Activated T-cell treated with anti-CD3 and anti-CD28 coated beads, Interleukin-2, amount 50 U/mL, for 48 hours (primary cell): ENCODE results near the gene TPD52L1.
A peak's percentile ranks its signal among the peaks of the same experiment; 100 is the strongest.

Source experiments
- DNase-seq, 2 experiments: peaks; one replicate each; pipeline ENCODE4 v3.0.0-alpha.2; 2020

Gene TPD52L1

DNA sequence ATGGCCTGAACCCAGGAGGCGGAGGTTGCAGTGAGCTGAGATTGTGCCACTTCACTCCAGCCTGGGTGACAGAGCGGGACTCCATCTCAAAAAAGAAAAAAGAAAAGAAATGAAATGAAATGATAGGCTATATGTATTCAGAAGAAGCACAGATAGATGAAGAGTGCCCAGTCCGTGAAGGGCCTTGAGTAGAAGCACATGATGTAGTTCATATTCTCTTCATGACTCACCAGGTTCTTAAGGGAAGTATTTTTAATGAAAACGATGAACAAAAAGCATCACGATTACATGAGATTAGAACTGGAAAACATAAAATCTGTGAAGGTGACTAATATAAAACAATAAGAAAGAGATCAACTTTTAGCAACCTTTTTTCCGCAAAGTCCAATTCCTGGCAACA lies 29.8 kb downstream of the TPD52L1 start:
- no peak for DNase-seq

DNA sequence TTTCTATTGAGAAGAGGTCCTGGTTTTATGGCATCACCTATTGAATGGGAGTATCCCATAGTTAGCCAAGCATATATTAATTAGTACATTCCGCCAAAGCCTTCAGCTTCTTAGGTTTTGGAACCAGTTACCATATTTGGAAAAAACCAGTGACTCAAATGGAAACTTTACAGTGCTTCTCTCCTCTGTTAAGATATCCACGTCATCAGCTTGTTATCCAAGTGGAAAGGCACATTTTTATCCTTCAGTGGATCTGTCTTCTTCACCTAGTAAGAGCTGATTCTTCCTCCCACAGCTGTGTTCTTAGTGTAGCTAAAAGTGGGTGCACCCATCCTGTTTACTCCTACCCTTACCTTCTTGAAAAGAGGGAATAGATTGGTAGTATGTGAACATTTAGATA lies 34.5 kb downstream of the TPD52L1 start:
- no peak for DNase-seq

- no peak for DNase-seq
Observed at GRCh38 chr6:125188594-125189203, 35.1 kb downstream of the TPD52L1 start.

GRCh38 chr6:125189494-125189893 lies 35.9 kb downstream of the TPD52L1 start:
- no peak for DNase-seq

DNA sequence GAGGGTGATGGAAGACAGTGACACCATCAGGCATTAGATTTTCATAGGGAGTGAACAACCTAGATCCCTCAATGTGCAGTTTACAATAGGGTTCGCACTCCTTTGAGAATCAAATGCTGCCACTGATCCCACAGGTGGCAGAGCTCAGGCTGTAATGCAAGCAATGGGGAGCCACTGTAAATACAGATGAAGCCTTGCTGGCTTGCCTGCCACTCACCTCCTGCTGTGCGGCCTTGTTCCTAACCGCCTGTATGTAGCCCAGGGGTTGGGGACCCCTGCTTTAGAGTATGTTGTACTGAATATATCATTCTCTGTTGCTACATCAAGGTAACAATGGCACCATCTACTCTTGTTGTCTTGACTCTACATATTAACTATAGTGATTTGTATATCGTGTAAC lies 37.1 kb downstream of the TPD52L1 start:
- no peak for DNase-seq

DNA sequence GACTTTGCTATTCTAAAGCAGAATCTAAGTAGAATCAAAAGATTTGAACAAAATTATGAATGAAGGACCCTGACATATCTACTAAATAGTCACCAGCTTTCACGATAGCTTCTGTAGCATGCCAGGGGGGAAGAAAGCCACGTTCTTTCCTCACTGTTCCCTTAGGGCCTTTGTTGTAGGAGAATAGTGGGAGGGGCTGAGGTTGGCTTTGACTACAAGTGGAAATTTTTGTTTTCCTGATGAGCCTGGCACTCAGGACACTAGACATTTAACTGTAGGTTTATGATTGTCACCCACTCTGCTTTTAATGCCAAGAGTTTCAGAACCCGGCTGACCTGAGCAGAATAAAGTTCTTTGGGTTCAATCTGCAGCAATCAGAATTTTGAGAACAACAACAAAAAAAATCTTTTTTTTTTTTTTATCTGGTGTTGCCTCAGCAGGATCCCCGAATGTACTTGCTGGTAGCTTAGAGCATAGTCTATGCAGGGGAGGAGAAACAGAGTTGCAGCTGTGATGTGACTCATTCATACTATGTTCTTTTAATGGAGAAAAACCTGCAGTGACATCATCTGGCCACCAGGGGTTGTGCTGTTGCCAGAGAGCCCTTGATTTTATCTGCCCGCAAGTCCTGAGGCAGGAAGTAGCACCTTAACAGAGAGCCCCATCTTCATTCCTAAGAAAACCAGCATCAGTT lies 38.5 kb downstream of the TPD52L1 start:
- DNase-seq: peak; percentile 61 to 64

DNA sequence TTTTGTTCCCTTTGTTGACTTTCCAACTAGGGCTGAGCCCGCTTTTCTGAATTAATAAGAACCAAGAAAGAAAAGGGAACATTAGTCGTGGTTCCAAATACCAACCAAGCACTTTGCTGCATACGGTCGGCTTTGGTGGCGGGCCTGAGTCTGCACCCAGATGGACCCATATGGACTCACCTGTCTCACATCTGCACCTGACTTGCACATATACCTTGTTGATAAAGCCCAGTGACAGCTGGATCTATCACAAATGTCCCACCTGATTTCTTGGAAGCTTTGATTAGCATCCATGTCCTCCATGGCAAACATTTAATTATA lies 39.0 kb downstream of the TPD52L1 start:
- DNase-seq: no peak

- no peak for DNase-seq
Observed at GRCh38 chr6:125193208-125193607, 39.6 kb downstream of the TPD52L1 start.

DNA sequence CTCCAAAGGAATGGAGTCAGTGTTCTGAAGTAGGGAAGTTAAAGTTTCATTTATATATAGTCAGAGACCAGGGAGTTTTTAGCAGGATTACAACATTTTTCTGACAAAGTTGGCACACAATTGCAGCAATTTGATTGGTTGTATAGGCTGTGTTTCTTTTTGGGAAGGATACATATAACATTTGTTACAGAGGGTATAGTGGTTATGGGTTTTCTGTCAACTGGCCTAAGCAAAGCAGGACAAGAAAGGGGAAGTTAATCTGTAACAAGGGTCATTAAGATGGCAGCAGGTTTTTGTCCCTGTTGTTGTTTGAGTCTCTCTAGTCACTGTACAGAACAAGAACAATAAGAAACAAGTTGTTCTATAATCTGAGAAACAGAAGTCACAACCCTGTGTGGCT lies 41.4 kb downstream of the TPD52L1 start:
- DNase-seq: no peak

DNA sequence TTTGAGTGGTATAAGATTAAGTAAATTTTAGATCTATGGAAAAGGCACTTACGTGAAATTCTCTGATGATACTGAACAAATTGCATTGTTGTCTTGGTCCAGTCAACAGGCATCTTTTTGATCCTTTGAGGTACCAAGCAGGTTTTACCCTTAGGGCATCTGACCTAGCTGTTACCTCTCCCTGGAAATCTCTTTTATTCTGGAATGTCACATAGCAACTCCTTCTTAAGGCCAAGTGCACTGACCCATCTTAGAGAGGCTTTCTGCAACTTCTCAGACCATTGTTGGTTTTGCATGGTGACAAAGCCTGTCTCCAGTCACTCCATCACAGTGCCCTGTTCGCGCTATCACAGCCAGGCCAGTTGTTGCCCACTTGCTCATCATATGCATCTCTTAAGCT lies 42.0 kb downstream of the TPD52L1 start:
- DNase-seq: no peak

DNA sequence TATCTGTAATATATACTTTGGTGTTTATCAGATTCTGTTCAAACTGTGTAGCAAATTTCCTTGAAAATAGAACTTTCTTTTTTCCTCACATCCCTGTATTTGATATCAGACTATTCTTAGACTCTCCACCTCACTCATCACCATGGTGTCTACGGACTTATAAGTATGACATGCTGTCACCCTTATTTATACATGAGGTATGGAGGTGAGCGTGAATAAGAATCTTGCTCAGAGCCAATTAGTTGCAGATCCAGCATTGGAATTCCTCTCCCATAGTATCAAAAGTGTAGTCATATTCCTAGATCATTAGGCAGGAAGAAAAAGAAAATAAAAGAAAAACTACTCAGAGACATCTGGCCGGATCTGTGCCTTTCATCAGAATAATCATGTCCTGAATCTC lies 43.0 kb downstream of the TPD52L1 start:
- DNase-seq: no peak

GRCh38 chr6:125197795-125198269 lies 44.3 kb downstream of the TPD52L1 start:
- DNase-seq: no peak

DNA sequence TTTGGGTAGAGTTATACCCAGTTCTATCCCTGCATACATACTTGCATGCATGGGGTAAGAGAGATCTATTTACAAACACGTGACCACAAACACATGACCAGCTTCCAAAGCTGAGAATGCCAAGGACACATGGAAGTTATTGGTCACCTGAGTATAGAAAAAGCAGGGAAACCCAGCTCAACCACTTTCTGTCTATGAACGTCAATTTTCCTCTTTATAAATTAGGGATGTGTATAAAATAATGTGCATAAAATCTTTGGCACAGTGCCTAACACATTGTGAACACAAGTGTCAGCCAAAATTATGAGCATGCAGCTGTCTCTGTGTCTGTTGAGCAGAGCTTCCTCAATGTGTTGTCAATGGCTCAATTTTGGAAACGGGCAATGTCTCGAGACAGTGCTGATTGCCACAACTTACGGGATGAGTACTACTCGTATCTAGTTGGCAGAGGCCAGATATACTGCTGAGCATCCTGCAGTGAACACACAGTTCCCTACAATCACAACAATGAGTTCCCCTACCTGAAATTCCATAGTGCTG lies 44.9 kb downstream of the TPD52L1 start:
- DNase-seq: no peak

DNA sequence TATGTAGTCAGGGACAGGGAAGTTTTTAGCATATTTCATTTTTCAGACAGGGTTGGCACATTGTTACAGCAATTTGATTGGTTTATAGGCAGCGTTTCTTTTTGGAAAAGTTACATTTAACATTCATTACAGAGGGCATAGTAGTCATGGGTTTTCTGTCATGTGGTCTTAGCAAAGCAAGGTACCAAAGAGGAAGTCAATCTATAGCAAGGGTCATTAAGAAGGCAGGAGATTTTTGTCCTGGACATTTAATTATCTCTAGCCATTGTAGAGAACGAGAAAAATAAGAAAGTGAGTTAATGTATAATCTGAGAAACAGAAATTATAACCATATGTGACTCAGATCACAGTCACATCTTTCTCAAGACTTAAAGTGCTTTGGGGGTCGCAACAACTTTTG lies 47.4 kb downstream of the TPD52L1 start:
- DNase-seq: no peak

DNA sequence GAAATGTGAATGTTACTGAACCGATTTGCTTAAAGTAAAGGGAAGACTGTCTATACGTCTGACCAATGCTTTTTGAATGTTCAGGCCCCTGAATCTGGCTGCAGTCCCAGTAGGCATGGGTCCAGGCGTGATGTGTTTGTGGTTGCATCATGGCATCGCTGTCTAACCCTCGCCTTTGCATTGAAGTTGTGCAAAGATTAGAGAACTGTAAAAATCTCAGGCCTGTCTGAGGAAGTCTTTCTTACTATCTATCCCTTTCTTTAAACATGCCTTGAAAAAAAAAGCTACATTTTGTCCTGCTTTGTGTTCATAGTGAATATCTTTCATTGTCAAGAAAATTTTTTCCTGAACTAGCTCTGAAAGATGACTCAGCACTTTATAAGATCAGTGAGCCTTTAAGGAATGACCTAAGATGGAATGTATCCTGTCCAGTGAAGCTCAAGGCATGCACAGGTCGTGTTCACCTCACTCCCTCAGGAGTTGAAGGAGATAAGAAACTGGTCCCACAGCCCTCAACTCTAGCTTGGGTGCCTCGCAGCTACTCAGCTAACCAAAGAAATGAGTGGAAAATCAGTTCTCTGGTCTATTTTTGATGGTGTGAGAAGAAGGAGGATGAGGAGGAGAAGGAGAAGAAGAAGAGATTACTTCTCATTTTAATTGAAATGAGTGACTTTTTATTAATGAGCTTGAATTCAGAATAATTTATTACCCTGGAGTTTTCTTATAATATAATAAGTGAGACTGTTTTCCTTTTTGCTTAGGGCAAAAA lies 48.6 kb downstream of the TPD52L1 start:
- DNase-seq: no peak

GRCh38 chr6:125203395-125203794 lies 49.8 kb downstream of the TPD52L1 start:
- no peak for DNase-seq

GRCh38 chr6:125205931-125206330 lies 52.4 kb downstream of the TPD52L1 start:
- DNase-seq: no peak

- DNase-seq: no peak
Observed at GRCh38 chr6:125206389-125206788, 52.8 kb downstream of the TPD52L1 start.

DNA sequence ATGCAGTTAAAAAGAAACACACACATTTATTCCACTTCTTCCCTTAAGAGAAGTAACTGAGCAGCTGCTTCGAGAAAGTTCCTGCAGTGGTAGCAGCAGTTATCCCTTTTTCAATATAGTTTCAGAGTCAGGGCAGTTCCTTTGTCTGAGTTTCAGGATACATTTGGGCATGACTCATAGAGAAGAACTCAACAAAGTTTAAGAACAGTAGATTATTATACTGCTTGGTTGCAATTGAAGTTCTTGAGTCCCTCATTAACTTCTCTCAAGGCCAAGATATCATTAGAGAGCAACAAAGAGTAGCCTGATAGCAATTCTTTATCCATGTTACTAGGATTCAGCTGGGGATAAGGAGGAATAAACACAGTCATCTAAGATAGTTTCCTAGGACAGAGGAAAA lies 54.4 kb downstream of the TPD52L1 start:
- DNase-seq: no peak

GRCh38 chr6:125208625-125209249 lies 55.2 kb downstream of the TPD52L1 start:
- no peak for DNase-seq

DNA sequence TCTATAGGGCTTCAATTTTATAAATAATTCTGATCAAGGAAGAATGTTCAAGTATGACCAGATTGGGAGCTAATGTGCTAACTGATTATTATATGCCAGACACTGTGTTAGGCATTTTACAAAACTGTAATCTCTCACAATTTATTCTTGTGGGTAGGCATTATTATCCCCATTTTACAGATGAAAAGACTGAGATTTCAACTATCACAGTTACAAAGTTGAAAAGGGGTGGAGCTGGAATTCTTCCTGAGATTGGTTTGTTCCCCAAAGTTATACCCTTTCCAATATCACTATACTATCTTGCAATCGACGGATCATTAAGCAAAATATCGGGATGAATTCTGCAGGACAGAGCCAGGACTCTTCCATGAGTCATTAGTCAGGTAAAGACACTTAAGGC lies 57.1 kb downstream of the TPD52L1 start:
- DNase-seq: no peak

DNA sequence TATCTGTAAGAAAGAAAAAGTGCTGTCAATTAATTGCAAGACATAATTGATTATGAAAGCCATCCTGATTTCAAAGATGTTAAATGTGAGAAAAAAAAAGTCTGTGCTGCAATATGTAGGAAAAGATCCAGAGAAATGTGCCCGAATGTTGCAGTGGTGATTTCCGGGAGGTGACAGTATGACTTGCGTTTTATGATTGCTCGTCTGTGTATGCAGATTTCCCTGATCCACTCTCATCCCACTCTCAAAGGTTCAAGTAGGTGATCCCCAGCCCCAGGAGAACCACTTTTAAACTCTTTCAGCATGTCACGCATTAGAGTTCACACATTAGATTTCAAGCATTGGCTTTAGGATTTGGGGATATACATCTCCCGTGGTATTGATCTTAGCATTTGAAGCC lies 57.8 kb downstream of the TPD52L1 start:
- no peak for DNase-seq

- DNase-seq: no peak
Observed at GRCh38 chr6:125212377-125212776, 58.8 kb downstream of the TPD52L1 start.

GRCh38 chr6:125213939-125214338 lies 60.4 kb downstream of the TPD52L1 start:
- DNase-seq: no peak
